Stomach (tissue), 9 donors: Measurements from ENCODE around the gene PPP1R12A. TPM values are rescaled to one million over a fixed set of nuclear protein-coding genes. Genes with fewer than 3 reads are reported as not detected.

Experiments used
- DNase-seq, 2 donors: peaks; one replicate each; pipeline versions ENCODE4 v3.0.0 to v3.0.0-alpha.2; 2013 to 2019
- H3K27ac ChIP-seq, 5 donors: fragments of 200-600 bp in 4 of 5; sonication (generic) in 4 of 5; one replicate each; pipeline ENCODE4 v1.5.1; 2013 to 2019; ENCODE audit warnings: mild to moderate bottlenecking in 1 of 5, moderate library complexity in 1 of 5
- H3K27me3 ChIP-seq, 3 donors: fragments of 200-600 bp; sonication (generic); one replicate each; pipeline ENCODE4 v1.5.1; 2017 to 2019; ENCODE audit warnings: mixed run types in 1 of 3
- H3K36me3 ChIP-seq, 4 donors: fragments of 200-600 bp; sonication (generic); 1 replicate in 3 of 4; 2 replicates in 1 of 4; pipeline ENCODE4 v1.5.1; 2016 to 2019
- H3K4me1 ChIP-seq, 4 donors: fragments of 200-600 bp; sonication (generic); one replicate each; pipeline ENCODE4 v1.5.1; 2016 to 2019
- H3K4me3 ChIP-seq, 4 donors: fragments of 200-600 bp; sonication (generic) in 3 of 4; one replicate each; pipeline ENCODE4 v1.5.1; 2016 to 2019; ENCODE audit warnings: mild to moderate bottlenecking in 1 of 4
- H3K9me3 ChIP-seq, 4 donors: fragments of 200-600 bp; sonication (generic); one replicate each; pipeline ENCODE4 v1.5.1; 2016 to 2019
- CTCF ChIP-seq, 7 experiments: fragments of 450-650 bp in 4 of 7; fragments of 200-600 bp in 3 of 7; sonication (generic) in 3 of 7; IDR thresholded peaks; one replicate each; pipeline ENCODE4 v1.5.1; 2016 to 2019; ENCODE audit warnings: antibody characterized with exemption in 7 of 7, control low read depth in 2 of 7, mild to moderate bottlenecking in 1 of 7
- EP300 ChIP-seq: sonication (generic); formaldehyde crosslinking; IDR thresholded peaks from one replicate; pipeline ENCODE4 v1.6.1; 2017; ENCODE audit warnings: antibody characterized with exemption
- POLR2A ChIP-seq, 4 donors: fragments of 450-650 bp; IDR thresholded peaks; one replicate each; pipeline ENCODE4 v1.6.1; 2016; ENCODE audit warnings: antibody characterized with exemption in 4 of 4, control low read depth in 2 of 4, mild to moderate bottlenecking in 1 of 4, moderate library complexity in 1 of 4
- POLR2AphosphoS5 ChIP-seq, 3 donors: sonication (generic); formaldehyde crosslinking; IDR thresholded peaks; one replicate each; pipeline ENCODE4 v1.6.1; 2016; ENCODE audit warnings: antibody characterized with exemption in 3 of 3
- WGBS, 5 donors: extraction: QIAGEN DNeasy Blood & Tissue Kit in 3 of 5; methylation state at CpG; one replicate each; pipeline versions ENCODE4 v1.1.5 to v1.1.7; 2013 to 2018; 5-methylcytosine and 5-hydroxymethylcytosine counted together
- intact Hi-C: fragments of 100-400 bp; cut with DNase I; formaldehyde crosslinking; loops from one replicate; pipeline ENCODE4 v1.15.1; 2023; ENCODE audit warnings: low total_unique reads
- polyA plus RNA-seq, 3 donors: library from polyadenylated mRNA; stranded (reverse); fragments of 200-250 nt; gene quantifications; one replicate each; pipeline ENCODE4 v1.2.3, GENCODE V29; 2013
- total RNA-seq, 5 donors: library from RNA; depleted of rRNA; stranded (reverse); fragments of >200 nt; gene quantifications; one replicate each; pipeline versions ENCODE4 v1.1.0 to v1.2.3, GENCODE V29; 2014 to 2016
- donor health status: healthy with polysubstance abuse.
- donor health status: Bipolar disorder and iron deficiency.
- donor health status: healthy.

PPP1R12A gene
- total and polyA plus RNA-seq, 8 donors = 7.5 to 425 (median 112) TPM

GRCh38 chr12:79769189-79769859, 165.6 kb downstream of the PPP1R12A start:
- no peaks in the 10 kb centered on the region for H3K9me3 ChIP-seq
- DNase-seq = no peak
- WGBS, 5 donors = 72 to 87% (median 84%) methylated on average over 5 of the region's 5 CpGs
- TF ChIP-seq EP300 (no peak), POLR2A (IDR thresholded peaks at IDR 0.05) (no peak), CTCF (IDR thresholded peaks at IDR 0.05) (no peak), POLR2AphosphoS5 (IDR thresholded peaks at IDR 0.05) (no peak)
- no peak overlapping the region for H3K4me3 ChIP-seq
- intact Hi-C loops = no loop called here
- H3K36me3 ChIP-seq = peaks cover 0 to 6% (median 3%) of the 10 kb centered on the region in 4 donors
- peaks cover 0 to 4% (median 0%) of the 10 kb centered on the region in 4 donors for H3K4me1 ChIP-seq
- no peaks in the 10 kb centered on the region for H3K27me3 ChIP-seq
- H3K27ac ChIP-seq = no peak overlapping the region

GRCh38 chr12:79766705-79767464, 168.0 kb downstream of the PPP1R12A start:
- H3K9me3 ChIP-seq = no peaks in the 10 kb centered on the region
- intact Hi-C loops = no loop called here
- no peaks in the 10 kb centered on the region for H3K36me3 ChIP-seq
- no peak for TF ChIP-seq EP300
- no peak for TF ChIP-seq CTCF (IDR thresholded peaks at IDR 0.05)
- no peak for TF ChIP-seq POLR2AphosphoS5 (IDR thresholded peaks at IDR 0.05)
- no peak for TF ChIP-seq POLR2A (IDR thresholded peaks at IDR 0.05)
- H3K4me3 ChIP-seq = no peak overlapping the region
- H3K27me3 ChIP-seq = no peaks in the 10 kb centered on the region
- no peak overlapping the region for H3K27ac ChIP-seq
- no peak for DNase-seq
- peaks cover 0 to 4% (median 0%) of the 10 kb centered on the region in 4 donors for H3K4me1 ChIP-seq
- 87 to 94% (median 92%) methylated on average over 3 of the region's 3 CpGs for WGBS, 5 donors

- Histone ChIP-seq H3K4me3 (no peak overlapping the region), H3K9me3 (no peaks in the 10 kb centered on the region), H3K4me1 (peaks cover 0 to 4% (median 0%) of the 10 kb centered on the region in 4 donors), H3K36me3 (no peaks in the 10 kb centered on the region), H3K27ac (no peak overlapping the region), H3K27me3 (no peaks in the 10 kb centered on the region)
- no peak for DNase-seq
- TF ChIP-seq POLR2A (IDR thresholded peaks at IDR 0.05) = no peak
- no peak for TF ChIP-seq EP300
- no peak for TF ChIP-seq POLR2AphosphoS5 (IDR thresholded peaks at IDR 0.05)
- no peak for TF ChIP-seq CTCF (IDR thresholded peaks at IDR 0.05)
- intact Hi-C loops = no loop called here
- WGBS, 5 donors = 69 to 90% (median 82%) methylated on average over 1 of the region's 1 CpG
Observed at GRCh38 chr12:79765157-79765556, 169.7 kb downstream of the PPP1R12A start.

GRCh38 chr12:79764641-79765040, 170.3 kb downstream of the PPP1R12A start:
- H3K27ac ChIP-seq = no peak overlapping the region
- no peak overlapping the region for H3K4me3 ChIP-seq
- DNase-seq = no peak
- TF ChIP-seq POLR2AphosphoS5 (IDR thresholded peaks at IDR 0.05) (no peak), CTCF (IDR thresholded peaks at IDR 0.05) (no peak), POLR2A (IDR thresholded peaks at IDR 0.05) (no peak), EP300 (no peak)
- H3K9me3 ChIP-seq = no peaks in the 10 kb centered on the region
- no peaks in the 10 kb centered on the region for H3K36me3 ChIP-seq
- H3K27me3 ChIP-seq = no peaks in the 10 kb centered on the region
- intact Hi-C loops = no loop called here
- WGBS, 5 donors = 84 to 93% (median 89%) methylated on average over 3 of the region's 3 CpGs
- peaks cover 0 to 4% (median 0%) of the 10 kb centered on the region in 4 donors for H3K4me1 ChIP-seq
